Right lobe of liver (tissue), 4 donors: ENCODE results near the gene PTOV1.

Source experiments
- CTCF ChIP-seq, 4 donors: fragments of 200-600 bp in 3 of 4; fragments of 450-650 bp in 1 of 4; IDR thresholded peaks; one replicate each; pipeline versions ENCODE4 v1.5.1 to v1.8.0; 2016 to 2022; ENCODE audit warnings: antibody characterized with exemption in 4 of 4, mild to moderate bottlenecking in 2 of 4
- POLR2A ChIP-seq: fragments of 450-650 bp; IDR thresholded peaks from one replicate; pipeline ENCODE4 v1.6.1; 2017; ENCODE audit warnings: antibody characterized with exemption, mild to moderate bottlenecking
- donor health status: DM: no; HTN: no; CAD: no.
- donor health status: DM: no; HTN: no; CAD: no.
- donor health status: DM: no; HTN: yes; CAD: no.

GRCh38 chr19:49877879-49878743, 27.2 kb downstream of the PTOV1 start:
- TF ChIP-seq CTCF (IDR thresholded peaks at IDR 0.05) (no peak), POLR2A (no peak)
